KOPT-K1 (cell line): Measurements from ENCODE around the gene ANKRD55.
"Not testable (repeated sequence)": the region's sequence is repeated elsewhere in the genome, so short reads cannot be mapped to it uniquely, and the experiment has no call there.

Source experiments
- H3K27ac ChIP-seq: fragments of 200-600 bp; sonication (generic); 2 replicates; pipeline ENCODE4 v1.5.1; 2016; ENCODE audit warnings: antibody characterized with exemption, mild to moderate bottlenecking, low read depth, low read length; ENCODE audit not compliant: poor library complexity, severe bottlenecking
- H3K36me3 ChIP-seq: fragments of 200-600 bp; sonication (generic); 2 replicates; pipeline ENCODE4 v1.5.1; 2017; ENCODE audit warnings: antibody characterized with exemption, mild to moderate bottlenecking, low read length, moderate library complexity; ENCODE audit not compliant: insufficient read depth
- H3K9me3 ChIP-seq: fragments of 200-600 bp; sonication (generic); 2 replicates; pipeline ENCODE4 v1.5.1; 2017; ENCODE audit warnings: antibody characterized with exemption, low read length, mild to moderate bottlenecking; ENCODE audit not compliant: insufficient read depth, poor library complexity, severe bottlenecking

Gene ANKRD55

DNA sequence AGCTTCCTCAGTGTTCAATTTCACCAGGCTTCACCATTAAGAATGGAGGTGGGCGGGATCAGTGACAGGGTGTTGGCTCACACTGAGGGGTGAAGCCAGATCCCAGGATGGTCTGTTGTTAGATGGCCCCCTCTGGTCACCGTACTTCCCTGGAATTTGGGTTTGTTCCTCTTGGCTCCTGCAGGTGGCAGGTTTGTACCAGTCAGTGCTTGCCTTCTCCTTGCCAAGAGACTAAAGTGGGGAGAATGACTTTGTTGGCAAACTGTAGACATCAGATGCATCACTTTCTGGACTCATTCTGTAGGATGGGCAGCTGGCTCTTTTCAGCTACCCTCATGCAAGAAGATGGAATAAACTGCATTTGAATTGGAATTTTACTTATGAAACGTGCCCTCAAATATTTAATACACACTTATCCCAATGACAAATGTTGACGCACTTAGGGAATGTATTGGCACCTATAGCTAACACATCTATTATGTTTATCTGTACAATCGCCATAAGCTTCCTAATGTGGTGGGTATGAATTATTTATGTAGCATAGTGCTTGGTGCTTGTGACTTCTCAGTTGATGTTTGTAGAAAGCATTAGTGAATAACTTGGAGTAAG lies 31.4 kb upstream of the ANKRD55 start:
- Histone ChIP-seq H3K27ac (no peak overlapping the region), H3K36me3 (no peaks in the 10 kb centered on the region), H3K9me3 (no peaks in the 10 kb centered on the region)

DNA sequence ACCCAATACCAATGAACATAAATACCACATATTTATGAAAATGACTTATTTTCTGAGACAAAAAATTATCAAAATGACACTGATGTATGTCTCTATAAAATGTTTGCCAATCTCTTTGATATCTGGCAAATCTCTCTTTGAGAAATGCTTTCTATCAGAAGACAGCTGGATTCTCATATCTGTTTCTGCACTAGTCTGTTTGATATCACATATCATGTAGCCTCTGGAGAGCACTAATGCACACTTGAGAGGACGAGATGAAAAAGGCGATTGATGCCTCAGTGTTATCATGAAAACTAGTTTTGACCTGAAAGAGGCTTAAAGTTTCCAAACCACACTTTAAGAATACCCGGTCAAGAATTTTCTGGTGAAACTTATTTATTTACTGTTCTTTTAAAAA lies 29.1 kb upstream of the ANKRD55 start:
- Histone ChIP-seq H3K36me3 (no peaks in the 10 kb centered on the region), H3K9me3 (no peaks in the 10 kb centered on the region), H3K27ac (no peak overlapping the region)

DNA sequence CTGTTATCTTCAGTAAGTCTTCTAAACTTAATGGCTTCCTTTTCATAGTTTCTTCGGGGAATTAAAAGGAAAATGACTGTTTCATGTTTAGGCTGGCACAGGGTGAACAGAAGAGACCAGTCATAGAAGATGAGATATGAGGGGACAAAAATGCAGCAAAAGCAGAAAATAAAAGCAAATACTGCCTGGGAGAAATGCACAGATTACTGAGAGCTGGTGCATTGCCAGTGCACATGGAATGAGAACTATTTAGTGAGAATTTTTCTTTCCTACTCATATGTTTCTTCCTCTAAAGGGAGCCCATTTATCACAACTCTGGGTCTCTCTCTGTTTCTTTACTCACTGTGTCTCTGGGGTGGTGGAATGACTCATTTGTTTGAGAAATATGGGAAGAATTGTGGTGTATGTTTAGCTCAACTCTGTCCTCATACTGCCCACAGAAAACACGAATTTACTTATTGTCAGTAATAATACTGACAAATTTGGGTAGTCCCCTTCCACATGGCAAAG lies 25.9 kb upstream of the ANKRD55 start:
- H3K27ac ChIP-seq = no peak overlapping the region
- no peaks in the 10 kb centered on the region for H3K36me3 ChIP-seq
- no peaks in the 10 kb centered on the region for H3K9me3 ChIP-seq

DNA sequence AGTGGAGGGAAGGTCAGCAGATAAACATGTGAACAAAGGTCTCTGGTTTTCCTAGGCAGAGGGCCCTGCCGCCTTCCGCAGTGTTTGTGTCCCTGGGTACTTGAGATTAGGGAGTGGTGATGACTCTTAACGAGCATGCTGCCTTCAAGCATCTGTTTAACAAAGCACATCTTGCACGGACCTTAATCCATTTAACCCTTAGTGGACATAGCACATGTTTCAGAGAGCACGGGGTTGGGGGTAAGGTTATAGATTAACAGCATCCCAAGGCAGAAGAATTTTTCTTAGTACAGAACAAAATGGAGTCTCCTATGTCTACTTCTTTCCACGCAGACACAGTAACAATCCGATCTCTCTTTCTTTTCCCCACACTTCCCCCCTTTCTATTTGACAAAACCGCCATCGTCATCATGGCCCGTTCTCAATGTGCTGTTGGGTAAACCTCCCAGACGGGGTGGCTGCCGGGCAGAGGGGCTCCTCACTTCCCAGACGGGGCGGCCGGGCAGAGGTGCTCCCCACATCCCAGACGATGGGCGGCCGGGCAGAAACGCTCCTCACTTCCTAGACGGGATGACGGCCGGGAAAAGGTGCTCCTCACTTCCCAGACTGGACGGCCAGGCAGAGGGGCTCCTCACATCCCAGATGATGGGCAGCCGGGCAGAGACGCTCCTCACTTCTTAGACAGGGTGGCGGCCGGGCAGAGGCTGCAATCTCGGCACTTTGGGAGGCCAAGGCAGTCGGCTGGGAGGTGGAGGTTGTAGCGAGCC lies 24.8 kb upstream of the ANKRD55 start:
- not testable (repeated sequence) for H3K9me3 ChIP-seq, H3K27ac ChIP-seq, H3K36me3 ChIP-seq

DNA sequence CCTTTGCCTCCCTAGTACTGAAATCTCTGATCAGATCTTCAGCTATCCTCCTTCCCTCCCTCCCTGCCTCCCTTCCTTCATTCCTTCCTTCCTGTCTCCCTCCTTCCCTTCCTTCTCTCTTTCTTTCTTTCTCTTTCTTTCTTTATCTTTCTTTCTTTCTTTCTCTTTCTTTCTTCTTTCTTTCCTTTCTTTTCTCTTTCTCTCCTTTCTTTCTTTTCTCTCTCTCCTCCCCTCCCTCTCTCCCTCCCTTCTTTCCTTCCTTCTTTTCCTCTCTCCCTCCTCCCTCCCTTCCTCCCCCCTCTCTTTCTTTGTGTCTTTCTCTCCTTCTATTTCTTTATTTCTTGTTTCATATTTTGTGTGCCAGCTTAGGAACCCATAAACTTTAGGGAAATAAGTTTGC lies 23.9 kb upstream of the ANKRD55 start:
- no peak overlapping the region for H3K27ac ChIP-seq
- no peaks in the 10 kb centered on the region for H3K36me3 ChIP-seq
- no peaks in the 10 kb centered on the region for H3K9me3 ChIP-seq

DNA sequence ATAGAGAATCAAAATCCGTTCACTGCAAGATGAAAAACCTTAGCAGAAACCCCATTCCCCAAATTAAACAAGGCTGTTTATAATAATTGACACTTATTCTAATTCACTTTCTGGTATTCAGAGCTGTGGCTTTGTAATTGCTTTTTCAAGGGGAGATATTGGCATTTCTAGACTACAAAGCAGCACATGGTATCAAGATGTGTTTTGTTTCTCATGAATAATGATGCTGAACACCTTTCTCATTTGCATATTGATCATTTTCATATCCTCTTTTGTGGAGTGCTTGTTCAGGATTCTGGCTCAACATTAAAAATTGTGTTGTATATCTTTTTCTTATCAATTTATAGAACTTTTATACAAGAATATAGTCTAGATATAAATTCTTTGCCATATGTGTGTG lies 22.4 kb upstream of the ANKRD55 start:
- no peaks in the 10 kb centered on the region for H3K36me3 ChIP-seq
- no peak overlapping the region for H3K27ac ChIP-seq
- no peaks in the 10 kb centered on the region for H3K9me3 ChIP-seq

DNA sequence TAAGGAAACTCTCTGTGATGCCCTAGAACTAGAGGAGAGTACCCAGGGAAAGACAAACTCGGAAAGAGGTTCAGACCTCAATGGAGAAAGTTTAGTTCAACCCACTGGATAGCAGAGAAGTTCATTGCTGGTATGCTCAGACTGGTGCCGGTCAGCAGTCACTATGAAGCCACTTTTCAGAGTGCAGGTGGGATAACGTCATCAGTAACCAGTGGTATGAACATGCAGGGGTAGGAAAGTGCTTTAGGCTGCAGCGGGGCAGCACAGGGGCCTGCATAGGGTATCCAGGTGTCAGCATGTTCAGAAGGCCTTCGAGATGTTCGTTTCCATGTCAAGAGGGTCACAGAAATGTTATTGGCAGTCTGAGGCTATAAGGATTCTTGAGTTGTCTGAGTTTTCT lies 20.8 kb upstream of the ANKRD55 start:
- peaks cover 4% of the 10 kb centered on the region for H3K9me3 ChIP-seq
- no peak overlapping the region for H3K27ac ChIP-seq
- H3K36me3 ChIP-seq = no peaks in the 10 kb centered on the region

DNA sequence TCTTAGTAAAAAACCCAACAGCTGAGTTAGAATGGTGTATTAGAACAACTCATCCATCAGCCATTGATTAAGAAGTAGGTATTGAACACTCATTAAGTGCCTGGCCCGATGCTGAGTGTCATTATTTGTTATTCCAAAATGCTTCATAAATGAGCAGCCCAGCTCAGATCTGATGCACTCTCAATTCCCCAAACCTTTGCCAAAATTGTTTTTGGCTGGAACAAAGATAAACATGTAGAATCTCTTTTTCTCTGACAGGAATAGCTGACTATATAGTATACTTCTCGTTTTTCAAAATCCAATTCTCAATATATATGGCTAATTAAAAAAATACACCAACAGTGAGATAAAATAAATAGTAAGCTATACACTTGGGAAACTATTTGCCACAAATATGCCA lies 20.0 kb upstream of the ANKRD55 start:
- H3K27ac ChIP-seq = no peak overlapping the region
- H3K36me3 ChIP-seq = no peaks in the 10 kb centered on the region
- H3K9me3 ChIP-seq = peaks cover 8% of the 10 kb centered on the region

DNA sequence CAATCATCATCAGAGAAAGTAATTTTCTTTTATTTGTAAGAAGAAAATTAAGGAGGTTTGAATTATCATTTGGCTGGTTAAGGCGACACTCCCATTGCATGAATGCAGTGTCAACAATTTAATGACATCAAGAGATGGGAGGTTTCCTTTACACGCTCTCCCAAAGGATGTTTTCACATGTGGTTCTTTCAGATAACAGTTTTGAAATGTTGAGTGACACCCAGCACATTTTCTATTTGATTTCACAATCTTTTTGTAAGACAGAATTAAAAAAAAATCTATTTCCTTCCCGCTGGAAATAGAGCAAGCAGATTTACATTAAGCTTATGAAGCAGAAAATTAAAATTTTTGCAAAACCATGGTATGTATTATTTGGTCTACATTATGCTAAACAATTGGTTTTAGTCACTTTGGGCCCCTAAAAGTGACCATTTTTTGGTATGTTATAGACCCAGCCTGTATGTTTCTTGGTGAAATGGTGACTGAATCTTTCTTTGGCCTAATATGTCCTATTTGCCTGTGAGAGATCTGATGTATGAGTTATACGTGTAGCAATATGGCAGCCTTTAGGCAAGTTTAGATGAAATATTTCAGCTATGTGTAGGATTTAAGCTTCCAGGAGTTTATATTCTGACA lies 18.9 kb upstream of the ANKRD55 start:
- Histone ChIP-seq H3K27ac (no peak overlapping the region), H3K36me3 (no peaks in the 10 kb centered on the region), H3K9me3 (peaks cover 8% of the 10 kb centered on the region)

DNA sequence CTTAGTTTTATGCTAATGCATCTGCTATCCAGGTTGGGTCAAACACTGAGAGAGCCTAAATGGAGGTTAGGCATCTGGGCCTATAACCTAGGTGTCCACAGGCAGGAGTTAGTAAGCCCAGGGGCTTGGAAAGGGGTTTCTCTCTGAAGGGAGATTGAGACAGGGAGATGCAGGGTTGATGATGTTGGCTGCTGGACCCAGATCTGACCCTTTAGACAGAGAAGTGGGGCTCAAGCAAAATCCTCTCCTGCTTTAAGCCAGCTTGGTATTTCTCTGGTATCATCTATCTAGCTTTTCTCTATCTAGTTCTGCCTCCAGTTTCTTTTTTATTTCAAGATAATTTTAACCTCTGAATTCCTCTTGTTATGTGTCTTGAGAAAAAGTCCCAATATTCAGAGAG lies 18.3 kb upstream of the ANKRD55 start:
- Histone ChIP-seq H3K9me3 (peaks cover 8% of the 10 kb centered on the region), H3K27ac (no peak overlapping the region), H3K36me3 (no peaks in the 10 kb centered on the region)

DNA sequence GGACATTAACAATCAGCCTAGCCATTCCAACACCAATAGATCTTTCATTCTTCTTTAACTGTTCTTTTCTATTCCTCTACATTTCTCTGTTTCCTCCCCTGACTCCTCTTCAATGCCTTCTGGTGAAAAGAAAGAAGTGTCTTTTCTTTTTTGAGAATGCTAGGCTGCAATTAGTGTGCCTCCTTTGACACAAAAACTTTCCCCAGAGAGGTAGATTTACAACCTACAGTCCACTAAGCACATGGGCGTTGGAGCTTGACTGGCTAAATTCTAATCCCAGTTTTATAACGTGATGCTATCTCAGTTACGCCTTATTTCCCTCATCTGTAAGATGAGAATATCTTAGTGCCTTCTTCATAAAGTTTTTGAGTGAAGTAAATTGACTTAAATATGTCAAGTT lies 16.9 kb upstream of the ANKRD55 start:
- Histone ChIP-seq H3K27ac (no peak overlapping the region), H3K9me3 (peaks cover 8% of the 10 kb centered on the region), H3K36me3 (no peaks in the 10 kb centered on the region)

DNA sequence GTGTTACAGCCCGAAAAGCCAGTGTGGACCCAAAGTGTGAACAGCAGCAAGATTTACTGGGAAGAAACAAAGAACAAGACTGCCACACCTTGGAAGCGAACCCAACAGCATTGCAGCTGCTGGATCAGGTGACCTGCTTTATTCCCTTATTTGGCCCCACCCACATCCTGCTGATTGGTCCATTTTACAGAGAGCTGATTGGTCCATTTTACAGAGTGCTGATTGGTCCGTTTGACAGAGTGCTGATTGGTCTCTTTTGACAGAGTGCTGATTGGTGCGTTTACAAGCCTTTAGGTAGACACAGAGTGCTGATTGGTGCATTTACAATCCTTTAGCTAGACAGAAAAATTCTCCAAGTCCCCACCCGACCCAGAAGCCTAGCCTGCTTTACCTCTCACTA lies 16.0 kb upstream of the ANKRD55 start:
- not testable (repeated sequence) for H3K27ac ChIP-seq, H3K36me3 ChIP-seq, H3K9me3 ChIP-seq

DNA sequence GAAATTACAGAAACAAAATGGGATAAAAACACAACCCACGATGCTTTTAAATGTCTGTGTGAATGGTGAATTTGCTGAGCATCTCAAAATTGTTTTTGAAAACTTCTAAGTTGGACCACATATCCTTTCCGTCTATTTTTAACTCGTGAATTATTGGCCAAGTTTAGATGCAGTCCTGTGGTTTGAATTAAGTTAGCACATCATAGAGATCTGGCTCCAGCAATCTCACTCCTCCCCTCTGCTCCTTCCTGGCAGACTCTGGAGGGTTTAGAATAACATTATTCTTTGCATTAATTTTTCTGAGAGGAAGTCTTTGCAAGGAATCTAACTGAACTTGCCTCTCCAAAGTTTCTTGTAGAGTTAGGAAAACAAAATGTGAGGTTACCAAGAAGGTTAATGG lies 14.5 kb upstream of the ANKRD55 start:
- Histone ChIP-seq H3K27ac (no peak overlapping the region), H3K9me3 (peaks cover 11% of the 10 kb centered on the region), H3K36me3 (no peaks in the 10 kb centered on the region)

DNA sequence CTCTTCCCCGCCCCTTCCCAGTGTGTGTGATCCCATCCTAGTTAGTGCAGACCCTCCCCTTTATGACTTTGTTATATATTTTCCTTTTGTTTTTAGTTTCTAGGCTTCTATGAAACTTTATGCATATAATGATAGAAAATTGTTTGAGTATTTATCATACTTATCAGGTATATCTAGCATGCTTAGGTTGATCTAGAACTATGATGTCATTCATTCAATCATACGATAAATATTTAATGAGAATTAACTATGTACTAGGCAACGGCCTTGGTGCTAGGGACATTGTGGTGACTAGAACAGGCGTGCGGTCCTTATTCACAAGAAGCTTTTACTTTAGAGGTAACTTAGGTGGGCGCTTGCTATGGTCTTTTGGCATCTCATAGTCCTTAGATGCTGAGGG lies 13.6 kb upstream of the ANKRD55 start:
- peaks cover 19% of the 10 kb centered on the region for H3K9me3 ChIP-seq
- no peaks in the 10 kb centered on the region for H3K36me3 ChIP-seq
- no peak overlapping the region for H3K27ac ChIP-seq

DNA sequence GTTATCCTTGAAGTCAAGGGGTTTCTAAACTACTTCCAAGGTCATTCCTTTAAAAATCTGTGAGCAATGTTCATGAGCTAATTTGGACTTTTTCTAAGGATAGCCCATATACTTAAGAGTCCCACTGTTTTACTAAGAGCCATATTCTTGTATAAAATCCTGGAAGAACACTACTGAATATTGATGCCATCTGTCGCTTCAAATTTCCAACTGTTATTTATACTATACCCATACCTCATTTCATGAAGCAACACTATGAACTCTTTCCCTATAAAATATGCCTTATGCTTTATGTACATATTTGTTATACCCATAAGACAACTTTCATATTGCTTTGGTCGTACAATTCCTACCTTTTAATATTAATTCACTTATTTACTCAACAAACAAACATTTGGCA lies 12.4 kb upstream of the ANKRD55 start:
- H3K27ac ChIP-seq = no peak overlapping the region
- H3K36me3 ChIP-seq = no peaks in the 10 kb centered on the region
- peaks cover 25% of the 10 kb centered on the region for H3K9me3 ChIP-seq

DNA sequence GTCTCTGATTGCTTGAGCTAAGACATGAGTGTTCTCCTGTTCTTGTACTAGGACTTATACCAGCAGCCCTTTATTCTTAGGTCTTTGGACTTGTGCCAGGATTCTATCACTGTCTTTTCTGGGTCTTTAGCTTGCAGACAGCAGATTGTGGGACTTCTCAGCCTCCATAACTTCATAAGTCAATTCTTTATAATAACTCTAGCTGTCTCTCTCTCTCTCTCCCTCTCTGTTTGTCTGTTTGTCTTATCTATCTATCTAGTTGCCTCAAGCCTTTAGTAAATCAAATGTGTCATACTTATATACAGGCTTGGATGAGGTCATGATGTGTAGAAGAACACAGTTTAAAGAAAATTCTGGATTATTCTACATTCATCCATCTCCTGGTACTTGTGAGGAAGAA lies 11.5 kb upstream of the ANKRD55 start:
- H3K9me3 ChIP-seq = peaks cover 25% of the 10 kb centered on the region
- no peaks in the 10 kb centered on the region for H3K36me3 ChIP-seq
- H3K27ac ChIP-seq = no peak overlapping the region
